HG02678 (cell line): ENCODE results near the gene WDR31.
A peak's percentile ranks its signal among the peaks of the same experiment; 100 is the strongest.
"Not testable (repeated sequence)": the region's sequence is repeated elsewhere in the genome, so short reads cannot be mapped to it uniquely, and the experiment has no call there.

Experiments
- ATAC-seq: cut with Tn5 transposase; IDR thresholded peaks from one replicate; pipeline ENCODE4 v1.9.1; 2021; ENCODE audit warnings: mild to moderate bottlenecking, moderate library complexity; ENCODE audit not compliant: unreplicated experiment

The WDR31 gene

GRCh38 chr9:113340011-113340699 lies at the start of gene WDR31:
Gene WDR31 (minus strand): TSS chr9:113340275. CDS start chr9:113332022, 8,253 bp downstream.
- peak; percentile 98 for ATAC-seq

- no peak for ATAC-seq
Measured at GRCh38 chr9:113389451-113389850, 49.4 kb upstream of the WDR31 start.

GRCh38 chr9:113388833-113389232 lies 48.8 kb upstream of the WDR31 start:
- no peak for ATAC-seq

- ATAC-seq = no peak
Measured at GRCh38 chr9:113387560-113388230, 47.6 kb upstream of the WDR31 start.

- no peak for ATAC-seq
Measured at GRCh38 chr9:113386571-113387393, 46.7 kb upstream of the WDR31 start.

GRCh38 chr9:113381909-113382411 lies 41.9 kb upstream of the WDR31 start:
- no peak for ATAC-seq

DNA sequence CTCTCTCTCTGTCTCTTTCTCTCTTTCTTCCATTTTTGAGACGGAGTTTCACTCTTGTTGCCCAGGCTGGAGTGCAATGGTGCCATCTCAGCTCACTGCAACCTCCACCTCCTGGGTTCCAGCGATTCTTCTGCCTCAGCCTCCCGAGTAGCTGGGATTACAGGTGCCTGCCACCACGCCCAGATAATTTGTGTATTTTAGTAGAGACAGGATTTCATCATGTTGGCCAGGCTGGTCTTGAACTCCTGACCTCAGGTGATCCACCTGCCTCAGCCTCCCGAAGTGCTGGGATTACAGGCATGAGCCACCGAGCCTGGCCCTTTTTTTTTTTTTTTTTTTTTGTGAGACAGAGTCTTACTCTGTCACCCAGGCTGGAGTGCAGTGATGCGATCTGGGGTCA lies 41.4 kb upstream of the WDR31 start:
- ATAC-seq = not testable (repeated sequence)

GRCh38 chr9:113380869-113381378 lies 40.8 kb upstream of the WDR31 start:
- peak; percentile 51 for ATAC-seq

- not testable (repeated sequence) for ATAC-seq
Measured at GRCh38 chr9:113379829-113380210, 39.7 kb upstream of the WDR31 start.

DNA sequence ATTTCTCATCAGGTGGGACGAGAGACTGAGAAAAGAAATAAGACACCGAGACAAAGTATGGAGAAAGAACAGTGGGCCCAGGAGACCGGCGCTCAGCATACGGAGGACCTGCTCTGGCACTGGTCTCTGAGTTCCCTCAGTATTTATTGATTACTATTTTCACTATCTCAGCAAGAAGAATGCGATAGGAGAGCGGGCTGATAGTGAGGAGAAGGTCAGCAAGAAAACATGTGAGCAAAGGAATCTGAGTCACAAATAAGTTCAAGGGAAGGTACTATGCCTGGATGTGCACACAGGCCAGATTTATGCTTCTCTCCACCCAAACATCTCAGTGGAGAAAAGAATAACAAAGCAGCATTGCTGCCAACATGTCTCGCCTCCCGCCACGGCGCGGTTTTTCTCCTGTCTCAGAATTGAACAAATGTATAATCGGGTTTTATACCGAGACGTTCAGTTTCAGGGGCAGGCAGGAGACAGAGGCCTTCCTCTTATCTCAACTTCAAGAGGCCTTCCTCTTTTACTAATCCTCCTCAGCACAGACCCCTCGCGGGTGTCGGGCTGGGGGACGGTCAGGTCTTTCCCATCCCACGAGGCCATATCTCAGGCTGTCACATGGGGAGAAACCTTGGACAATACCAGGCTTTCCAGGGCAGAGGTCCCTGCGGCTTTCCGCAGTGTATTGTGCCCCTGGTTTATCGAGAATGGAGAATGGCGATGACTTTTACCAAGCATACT lies 39.2 kb upstream of the WDR31 start:
- ATAC-seq = not testable (repeated sequence)

GRCh38 chr9:113376634-113377567 lies 36.8 kb upstream of the WDR31 start, which contains the start of gene HDHD3:
Gene HDHD3 (minus strand): TSS chr9:113376986. CDS start chr9:113374354, 2,632 bp downstream.
- ATAC-seq = peak; percentile 79

GRCh38 chr9:113375057-113376023 lies 35.3 kb upstream of the WDR31 start:
- no peak for ATAC-seq

DNA sequence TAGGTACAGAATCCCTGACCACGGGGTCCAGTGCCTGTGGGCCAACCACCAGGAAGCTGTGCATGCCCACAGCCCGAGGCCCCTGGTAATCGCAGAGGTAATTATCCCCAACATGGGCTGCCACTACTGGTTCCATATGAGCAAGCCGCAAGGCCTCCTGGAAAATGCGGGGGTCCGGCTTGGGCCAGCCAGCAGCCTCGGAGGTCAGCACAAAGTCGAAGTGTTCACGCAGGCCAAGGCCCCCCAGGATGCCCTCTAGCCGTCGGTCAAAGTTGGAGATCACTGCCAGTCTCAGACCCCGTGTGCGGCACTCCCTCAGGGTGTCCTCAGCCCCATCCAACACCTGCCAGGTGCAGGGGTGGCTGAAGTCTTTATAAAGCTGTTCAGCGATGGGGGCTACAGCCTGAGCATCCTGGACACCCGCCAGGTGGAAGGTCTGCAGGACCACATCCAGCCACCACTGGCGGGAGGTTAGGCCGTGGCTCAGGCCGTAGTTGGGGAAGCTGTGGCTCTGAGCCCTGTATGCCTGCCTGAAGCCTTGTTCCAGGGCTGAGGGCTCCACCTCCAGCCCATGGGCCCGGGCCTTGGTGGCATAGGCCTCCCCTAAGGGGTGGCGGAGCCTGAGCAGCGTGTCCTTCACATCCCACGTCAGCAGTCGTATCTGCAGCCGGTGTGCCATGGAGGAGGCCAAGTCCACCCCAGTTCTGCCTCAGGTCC lies 33.8 kb upstream of the WDR31 start:
- no peak for ATAC-seq

DNA sequence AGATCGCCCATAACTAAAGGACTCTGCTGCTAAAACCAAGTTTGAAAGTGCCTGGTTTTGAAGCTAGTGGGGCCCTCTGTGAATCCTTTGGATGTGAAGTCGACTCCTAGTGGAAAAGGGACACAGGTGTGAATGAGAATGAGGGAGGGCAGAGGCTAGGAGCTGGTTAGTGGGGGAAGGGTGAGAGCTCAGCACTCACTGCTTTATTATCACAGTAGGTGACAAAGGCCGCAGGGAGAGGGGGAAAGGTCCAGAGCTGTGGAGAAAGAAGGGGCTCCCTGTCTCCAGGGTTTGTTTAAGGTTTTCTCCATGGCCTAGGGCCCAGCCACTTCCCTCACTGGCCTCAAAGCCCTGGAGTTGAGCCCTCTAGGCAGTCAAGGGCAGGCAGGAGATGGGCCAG lies 33.2 kb upstream of the WDR31 start:
- no peak for ATAC-seq

DNA sequence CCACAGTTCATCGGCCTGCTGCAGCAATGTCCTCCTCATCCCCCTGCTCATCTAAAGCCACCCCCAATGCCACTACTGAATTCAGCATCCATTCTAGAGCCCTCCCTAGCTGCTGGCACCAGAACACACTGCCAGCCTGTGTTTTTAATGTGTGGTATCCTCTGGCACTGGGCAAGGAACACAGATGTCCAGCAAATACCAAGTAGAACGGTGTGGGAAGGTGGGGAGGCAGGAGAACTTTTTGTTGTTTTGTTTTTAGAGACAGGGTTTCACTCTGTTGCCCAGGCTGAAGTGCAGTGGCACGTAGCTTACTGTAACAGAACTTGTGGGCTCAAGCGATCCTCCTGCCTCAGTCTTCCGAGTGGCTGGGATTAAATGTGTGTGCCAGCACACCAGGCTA lies 32.0 kb upstream of the WDR31 start:
- no peak for ATAC-seq

GRCh38 chr9:113370806-113371325 lies 30.8 kb upstream of the WDR31 start:
- ATAC-seq = no peak

DNA sequence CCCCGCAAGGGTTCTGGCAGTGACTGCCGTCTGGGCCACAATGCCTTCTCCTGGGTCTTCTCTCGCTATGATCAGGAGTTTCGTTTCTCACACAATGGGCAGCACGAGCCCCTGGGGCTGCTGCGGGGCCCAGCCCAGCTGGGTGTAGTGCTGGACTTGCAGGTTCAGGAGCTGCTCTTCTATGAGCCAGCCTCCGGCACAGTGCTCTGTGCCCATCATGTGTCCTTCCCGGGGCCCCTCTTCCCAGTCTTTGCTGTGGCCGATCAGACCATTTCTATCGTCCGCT lies 29.7 kb upstream of the WDR31 start:
- ATAC-seq = no peak
